Natural killer cell (primary cell): ENCODE data around the gene TNNI3K. TPM values are rescaled to one million over a fixed set of nuclear protein-coding genes. Genes with fewer than 3 reads are reported as not detected.

Source experiments
- ATAC-seq, 3 donors: fragments of 150-1000 bp in 2 of 3; fragments of 200-7000 bp in 1 of 3; cut with Tn5 transposase; 1 replicate in 1 of 3; 2 replicates in 2 of 3; pipeline ENCODE4 v1.10.0; 2021; ENCODE audit warnings: mild to moderate bottlenecking in 2 of 3, moderate library complexity in 2 of 3
- DNase-seq, 2 donors: peaks; one replicate each; pipeline versions ENCODE4 v3.0.0 to v3.0.0-alpha.2; 2013 to 2021; ENCODE audit warnings: mixed read lengths in 1 of 2
- H3K27ac ChIP-seq: one replicate; pipeline ENCODE4 v1.5.1; 2013; ENCODE audit warnings: mild to moderate bottlenecking, low read length
- H3K27me3 ChIP-seq: one replicate; pipeline ENCODE4 v1.6.1; 2013; ENCODE audit warnings: low read length; ENCODE audit not compliant: control insufficient read depth, insufficient read depth
- H3K36me3 ChIP-seq: one replicate; pipeline ENCODE4 v1.6.1; 2013; ENCODE audit warnings: low read length; ENCODE audit not compliant: control insufficient read depth, insufficient read depth
- H3K4me1 ChIP-seq: one replicate; pipeline ENCODE4 v1.6.1; 2013; ENCODE audit warnings: low read length; ENCODE audit not compliant: control insufficient read depth, insufficient read depth
- H3K4me3 ChIP-seq: one replicate; pipeline ENCODE4 v1.5.1; 2013; ENCODE audit warnings: low read length
- H3K9me3 ChIP-seq: one replicate; pipeline ENCODE4 v1.6.1; 2013; ENCODE audit warnings: low read length; ENCODE audit not compliant: control insufficient read depth, insufficient read depth
- H3K27ac Mint-ChIP-seq, 2 donors: one replicate each; pipeline ENCODE4 v1.8.0; 2022; ENCODE audit warnings: mild to moderate bottlenecking in 2 of 2, mixed read lengths in 2 of 2, moderate library complexity in 1 of 2
- H3K27me3 Mint-ChIP-seq, 2 donors: one replicate each; pipeline ENCODE4 v1.8.0; 2022; ENCODE audit warnings: low read depth in 2 of 2, mixed read lengths in 2 of 2
- H3K36me3 Mint-ChIP-seq: one replicate; pipeline ENCODE4 v1.8.0; 2022; ENCODE audit warnings: mixed read lengths
- H3K4me1 Mint-ChIP-seq, 2 donors: one replicate each; pipeline ENCODE4 v1.8.0; 2022; ENCODE audit warnings: mixed read lengths in 2 of 2
- H3K4me3 Mint-ChIP-seq: one replicate; pipeline ENCODE4 v1.8.0; 2022; ENCODE audit warnings: mild to moderate bottlenecking, moderate library complexity, mixed read lengths
- H3K9me3 Mint-ChIP-seq, 2 donors: one replicate each; pipeline ENCODE4 v1.8.0; 2022; ENCODE audit warnings: mixed read lengths in 2 of 2
- CTCF ChIP-seq: fragments of 200-600 bp; IDR thresholded peaks from one replicate; pipeline ENCODE4 v1.8.0; 2022; ENCODE audit warnings: antibody characterized with exemption
- WGBS: methylation state at CpG from one replicate; pipeline ENCODE4 v1.1.7; 2013; ENCODE audit warnings: missing lambda C conversion rate; ENCODE audit not compliant: insufficient coverage; 5-methylcytosine and 5-hydroxymethylcytosine counted together
- intact Hi-C: fragments of 100-400 bp; cut with micrococcal nuclease; formaldehyde crosslinking; loops from one replicate; pipeline ENCODE4 v1.14.2; 2022
- total RNA-seq, 4 donors: library from RNA; stranded (reverse); fragments of 120-200 nt in 1 of 4; gene quantifications; one replicate each; pipeline versions ENCODE4 v1.2.3 to v1.2.4, GENCODE V29; 2013 to 2022

TNNI3K gene
- total RNA-seq, 3 donors from 2014 or later (not counting 1 experiment from before 2014, with no cell fraction given): 0.72 TPM; not detected in 2

GRCh38 chr1:74280642-74281396 is 45.6 kb downstream of the TNNI3K start:
- no peak for TF ChIP-seq CTCF
- Histone ChIP-seq H3K36me3 (no peaks in the 10 kb centered on the region), H3K27ac (no peak overlapping the region), H3K9me3 (no peaks in the 10 kb centered on the region), H3K4me3 (no peak overlapping the region), H3K4me1 (no peaks in the 10 kb centered on the region), H3K27me3 (no peaks in the 10 kb centered on the region)
- Mint-ChIP-seq H3K9me3 (peaks cover 4 to 5% of the 10 kb centered on the region in 2 donors), H3K4me1 (no peaks in the 10 kb centered on the region), H3K4me3 (no peak overlapping the region), H3K27ac (no peak overlapping the region), H3K36me3 (no peaks in the 10 kb centered on the region), H3K27me3 (no peaks in the 10 kb centered on the region)
- DNase-seq (no peak), ATAC-seq (no peak)
- WGBS: 86% methylated on average over 5 of the region's 6 CpGs
- intact Hi-C loops: no loop called here

- H3K4me3 ChIP-seq: no peak overlapping the region
- Mint-ChIP-seq H3K4me1 (no peaks in the 10 kb centered on the region), H3K36me3 (peaks cover 8% of the 10 kb centered on the region), H3K27me3 (no peaks in the 10 kb centered on the region), H3K4me3 (no peak overlapping the region), H3K27ac (no peak overlapping the region), H3K9me3 (peaks cover 11% of the 10 kb centered on the region in 2 donors)
- DNase-seq (no peak), ATAC-seq (no peak)
- no peaks in the 10 kb centered on the region for H3K4me1 ChIP-seq
- H3K27me3 ChIP-seq: no peaks in the 10 kb centered on the region
- H3K9me3 ChIP-seq: no peaks in the 10 kb centered on the region
- no peaks in the 10 kb centered on the region for H3K36me3 ChIP-seq
- no peak overlapping the region for H3K27ac ChIP-seq
- 88% methylated on average over 2 of the region's 2 CpGs for WGBS
- intact Hi-C loops: no loop called here
- TF ChIP-seq CTCF: no peak
Measured at GRCh38 chr1:74286414-74286813, 51.2 kb downstream of the TNNI3K start.

- no peaks in the 10 kb centered on the region for H3K27me3 ChIP-seq
- H3K4me3 ChIP-seq: no peak overlapping the region
- H3K27me3 Mint-ChIP-seq: no peaks in the 10 kb centered on the region
- no peaks in the 10 kb centered on the region for H3K4me1 ChIP-seq
- ATAC-seq (no peak), DNase-seq (no peak)
- peaks cover 12 to 16% of the 10 kb centered on the region in 2 donors for H3K9me3 Mint-ChIP-seq
- TF ChIP-seq CTCF: no peak
- no peak overlapping the region for H3K27ac ChIP-seq
- no peak overlapping the region for H3K4me3 Mint-ChIP-seq
- H3K4me1 Mint-ChIP-seq: no peaks in the 10 kb centered on the region
- no peaks in the 10 kb centered on the region for H3K9me3 ChIP-seq
- intact Hi-C loops: no loop called here
- no peaks in the 10 kb centered on the region for H3K36me3 ChIP-seq
- no peak overlapping the region for H3K27ac Mint-ChIP-seq
- no peaks in the 10 kb centered on the region for H3K36me3 Mint-ChIP-seq
Measured at GRCh38 chr1:74314438-74314837, 79.3 kb downstream of the TNNI3K start.

GRCh38 chr1:74316302-74316701 is 81.1 kb downstream of the TNNI3K start:
- ATAC-seq (no peak), DNase-seq (no peak)
- Histone ChIP-seq H3K4me1 (no peaks in the 10 kb centered on the region), H3K9me3 (no peaks in the 10 kb centered on the region), H3K4me3 (no peak overlapping the region), H3K36me3 (no peaks in the 10 kb centered on the region), H3K27ac (no peak overlapping the region), H3K27me3 (no peaks in the 10 kb centered on the region)
- no peak for TF ChIP-seq CTCF
- Mint-ChIP-seq H3K36me3 (no peaks in the 10 kb centered on the region), H3K9me3 (peaks cover 12 to 15% of the 10 kb centered on the region in 2 donors), H3K27ac (no peak overlapping the region), H3K4me3 (no peak overlapping the region), H3K4me1 (no peaks in the 10 kb centered on the region), H3K27me3 (no peaks in the 10 kb centered on the region)
- intact Hi-C loops: no loop called here
- WGBS: 87% methylated on average over 2 of the region's 2 CpGs
